Fibroblast of the aortic adventitia (primary cell): ENCODE data around the gene ATP5F1A. TPM values are rescaled to one million over a fixed set of nuclear protein-coding genes. Genes with fewer than 3 reads are reported as not detected.

Experiments
- DNase-seq: peaks from one replicate; pipeline ENCODE4 v3.0.0-alpha.2; 2010; ENCODE audit warnings: low read depth
- H3K4me3 ChIP-seq: 2 replicates; pipeline ENCODE4 v1.5.1; 2011; ENCODE audit warnings: low read depth, mild to moderate bottlenecking, control low read depth, low read length, moderate library complexity
- total RNA-seq: library from RNA; depleted of rRNA; stranded (reverse); fragments of >200 nt; gene quantifications from 2 replicates; pipeline ENCODE4 v1.2.3, GENCODE V29; 2012; ENCODE audit warnings: low replicate concordance
- TF ChIP-seq, protein P1 (sequence below): IDR thresholded peaks from 2 replicates; pipeline ENCODE4 v1.5.1; 2011; ENCODE audit warnings: mild to moderate bottlenecking, low read length, control low read depth, inconsistent platforms; ENCODE audit not compliant: insufficient read depth

ATP5F1A gene
- total RNA-seq, 1 donor: 609 TPM

DNA sequence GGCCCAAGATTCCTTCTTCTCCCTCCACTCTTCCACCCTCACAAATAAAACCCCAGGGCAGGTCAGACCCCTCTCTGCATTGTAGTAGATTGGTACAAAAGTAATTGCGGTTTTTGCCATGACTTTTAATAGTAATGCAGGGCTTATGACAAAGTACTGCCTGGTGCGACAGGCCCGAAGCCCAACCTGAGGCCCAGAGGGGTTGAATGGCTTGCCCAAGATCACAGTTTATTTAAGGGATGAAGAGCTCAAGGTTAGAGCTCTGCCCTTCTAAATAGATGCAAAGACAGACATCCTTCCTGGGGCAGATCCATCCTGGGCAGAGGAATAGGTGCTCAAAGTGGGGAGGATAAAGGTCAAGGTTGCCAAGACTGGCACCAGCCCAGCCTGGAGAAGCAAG lies 25.1 kb downstream of the ATP5F1A start:
- DNase-seq: no peak
- H3K4me3 ChIP-seq: no peak overlapping the region
- TF ChIP-seq, protein P1, sequence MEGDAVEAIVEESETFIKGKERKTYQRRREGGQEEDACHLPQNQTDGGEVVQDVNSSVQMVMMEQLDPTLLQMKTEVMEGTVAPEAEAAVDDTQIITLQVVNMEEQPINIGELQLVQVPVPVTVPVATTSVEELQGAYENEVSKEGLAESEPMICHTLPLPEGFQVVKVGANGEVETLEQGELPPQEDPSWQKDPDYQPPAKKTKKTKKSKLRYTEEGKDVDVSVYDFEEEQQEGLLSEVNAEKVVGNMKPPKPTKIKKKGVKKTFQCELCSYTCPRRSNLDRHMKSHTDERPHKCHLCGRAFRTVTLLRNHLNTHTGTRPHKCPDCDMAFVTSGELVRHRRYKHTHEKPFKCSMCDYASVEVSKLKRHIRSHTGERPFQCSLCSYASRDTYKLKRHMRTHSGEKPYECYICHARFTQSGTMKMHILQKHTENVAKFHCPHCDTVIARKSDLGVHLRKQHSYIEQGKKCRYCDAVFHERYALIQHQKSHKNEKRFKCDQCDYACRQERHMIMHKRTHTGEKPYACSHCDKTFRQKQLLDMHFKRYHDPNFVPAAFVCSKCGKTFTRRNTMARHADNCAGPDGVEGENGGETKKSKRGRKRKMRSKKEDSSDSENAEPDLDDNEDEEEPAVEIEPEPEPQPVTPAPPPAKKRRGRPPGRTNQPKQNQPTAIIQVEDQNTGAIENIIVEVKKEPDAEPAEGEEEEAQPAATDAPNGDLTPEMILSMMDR: no peak

DNA sequence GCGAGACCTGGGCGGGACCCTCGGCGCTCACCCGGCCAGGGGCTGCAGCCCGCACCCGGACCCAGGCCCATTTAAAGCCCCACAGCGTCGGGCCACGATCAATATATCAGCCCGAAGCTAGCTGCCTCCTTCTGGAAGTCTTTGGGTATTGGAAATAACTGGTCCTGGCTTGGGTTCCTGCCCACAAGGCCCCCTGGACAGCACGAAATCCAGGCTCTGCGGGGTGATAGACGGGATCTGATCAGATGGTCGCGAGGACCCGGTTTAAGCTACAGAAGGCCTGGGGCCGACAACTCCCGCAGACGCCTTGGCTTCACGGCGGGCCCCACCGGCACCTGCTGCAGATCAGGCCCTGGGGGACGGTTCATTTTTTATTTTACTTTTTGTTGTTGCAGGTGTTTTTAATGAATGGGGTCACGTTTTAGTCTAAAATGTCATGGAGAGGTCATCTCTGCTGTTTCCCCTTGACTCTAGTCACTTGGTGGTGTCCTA lies 25.7 kb downstream of the ATP5F1A start:
- TF ChIP-seq, protein P1: peak; percentile 17
- peak overlapping the region; percentile 81 for H3K4me3 ChIP-seq
- peak; percentile 19 for DNase-seq

DNA sequence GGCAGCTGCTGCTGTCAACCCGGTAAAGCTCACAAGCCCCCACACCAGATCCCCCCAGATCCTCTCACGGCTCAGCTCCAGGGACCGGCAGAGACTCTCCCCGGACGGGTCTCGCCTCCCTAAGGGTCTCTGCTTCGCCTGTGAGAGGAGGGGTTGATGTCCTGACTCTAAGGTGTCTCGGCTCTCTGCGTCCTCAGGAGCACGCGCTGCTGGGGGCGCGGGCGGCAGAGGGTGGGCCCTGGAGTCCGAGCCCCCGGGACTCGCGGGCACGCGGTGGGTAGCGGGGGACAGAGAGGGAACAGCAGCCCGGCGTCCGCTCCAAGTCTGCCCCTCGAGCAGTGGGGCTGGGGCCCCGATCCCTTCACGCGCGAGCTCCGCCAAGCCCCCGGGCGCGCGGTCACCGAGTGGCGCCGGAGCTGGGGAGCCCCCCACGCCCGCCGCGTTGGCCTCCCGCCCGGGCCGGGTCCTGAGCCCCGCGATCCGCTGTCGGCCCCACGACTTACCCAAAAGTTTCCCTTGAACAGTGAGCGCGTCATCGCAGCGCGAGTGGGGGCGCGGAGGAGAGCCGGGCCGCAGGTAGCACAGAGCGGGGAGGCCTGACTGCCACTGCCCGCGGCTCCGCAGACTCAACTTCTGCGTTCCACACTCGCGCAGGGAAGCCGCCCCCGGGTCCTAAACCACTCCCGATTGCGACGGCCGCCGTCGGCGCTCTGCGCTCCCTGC lies 26.3 kb downstream of the ATP5F1A start, which contains the start of gene PSTPIP2:
Gene PSTPIP2, minus strand, starts transcription at position 608 of the 723 bp plus-strand sequence. Its CDS starts 72 bp downstream, at position 536.
- peak; percentile 57 for DNase-seq
- TF ChIP-seq, protein P1: no peak
- H3K4me3 ChIP-seq: peak within 1 kb of the TSS; percentile 81

DNA sequence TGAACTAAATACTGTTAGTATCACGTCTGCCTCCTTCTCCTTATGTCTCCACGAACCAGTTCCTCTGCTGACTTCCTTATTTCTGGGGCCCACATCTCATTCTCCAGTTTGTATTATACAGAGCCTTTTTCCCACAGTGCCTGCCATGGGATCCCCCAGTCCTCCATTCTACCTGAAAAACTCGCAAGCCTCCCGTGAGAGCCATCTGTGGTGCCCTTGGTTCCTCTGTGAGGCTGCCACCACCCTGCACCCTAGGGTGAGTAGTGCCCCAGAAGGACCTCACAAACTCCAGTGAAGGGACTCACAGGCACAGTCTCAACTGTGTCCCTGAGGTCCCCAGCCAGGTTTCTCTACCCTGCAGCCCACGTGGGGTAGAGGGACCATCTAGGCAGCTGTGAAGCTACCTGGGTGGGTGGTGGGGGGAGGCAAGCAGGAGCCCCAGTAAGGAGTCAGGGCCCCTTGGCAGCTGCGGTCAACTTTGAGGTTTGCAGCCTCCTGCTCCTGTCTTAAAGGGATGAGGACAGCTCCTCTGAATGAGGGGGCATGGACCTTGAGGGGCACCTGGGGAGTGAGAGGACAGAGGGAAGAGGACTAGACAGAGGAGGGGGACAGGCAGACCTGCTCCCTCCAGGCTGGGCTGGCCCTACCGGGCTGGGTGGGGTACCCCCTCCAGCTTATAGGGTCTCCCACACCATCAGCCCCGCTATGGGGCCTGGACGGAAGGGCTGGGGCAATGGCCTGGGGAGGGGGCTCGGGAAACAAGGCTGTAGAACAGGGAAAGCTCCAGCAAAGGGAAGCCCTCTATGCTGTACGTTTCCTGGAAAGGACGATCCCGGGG lies 27.1 kb downstream of the ATP5F1A start:
- DNase-seq: no peak
- H3K4me3 ChIP-seq: peak overlapping the region; percentile 81
- TF ChIP-seq, protein P1: no peak

DNA sequence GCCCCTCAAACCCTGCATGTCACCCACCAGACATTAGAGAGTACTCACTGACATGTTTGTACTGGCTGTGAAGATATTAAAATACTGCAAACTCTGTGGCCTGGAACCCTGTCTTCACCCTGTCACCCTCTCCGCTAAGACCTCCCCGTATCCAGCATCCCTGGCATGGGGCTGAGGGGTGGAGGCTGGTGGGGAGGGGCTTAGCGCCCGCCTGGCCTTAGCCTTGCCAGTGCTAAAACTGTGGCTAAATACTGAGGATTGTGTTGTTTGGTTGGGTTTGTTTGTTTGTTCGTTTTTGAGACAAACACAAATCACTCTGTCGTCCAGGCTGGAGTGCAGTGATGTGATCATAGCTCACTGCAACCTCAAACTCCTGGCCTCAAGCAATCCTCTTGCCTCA lies 27.9 kb downstream of the ATP5F1A start:
- TF ChIP-seq, protein P1: no peak

DNA sequence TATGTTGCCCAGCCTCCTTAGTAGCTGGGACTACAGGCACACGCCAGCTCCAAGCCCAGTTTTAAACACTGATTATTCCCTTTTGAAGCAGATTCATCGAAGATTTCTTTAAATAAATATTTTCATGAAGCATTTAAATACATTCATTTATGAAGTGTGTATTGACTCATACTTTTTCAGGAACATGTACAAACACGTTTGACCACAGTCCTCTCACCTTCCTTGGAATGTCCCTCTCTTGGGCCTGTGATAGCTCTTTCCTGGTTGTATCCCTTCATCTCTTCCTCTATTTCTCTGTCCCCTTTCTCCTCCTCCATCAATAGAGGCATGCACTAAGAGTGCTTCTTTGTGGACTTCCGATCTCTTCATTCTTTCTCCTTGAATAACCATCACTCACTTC lies 28.6 kb downstream of the ATP5F1A start:
- TF ChIP-seq, protein P1: no peak
- no peak overlapping the region for H3K4me3 ChIP-seq
- DNase-seq: no peak

More for the DNA sequence above, 27.9 kb downstream of the ATP5F1A start:
- DNase-seq: no peak
- H3K4me3 ChIP-seq: no peak overlapping the region
